Aorta (tissue), 5 donors: ENCODE measurements around the gene RRP9. TPM values are rescaled to one million over a fixed set of nuclear protein-coding genes. Genes with fewer than 3 reads are reported as not detected.

ENCODE experiments used
- ATAC-seq: fragments of 200-7000 bp; cut with Tn5 transposase; one replicate; pipeline ENCODE4 v1.9.1; 2022; ENCODE audit warnings: moderate library complexity; ENCODE audit not compliant: low FRiP score
- DNase-seq, 2 donors: peaks; one replicate each; pipeline ENCODE4 v3.0.0-alpha.2; 2020
- H3K27ac ChIP-seq, 2 donors: one replicate each; pipeline ENCODE4 v1.5.1; 2013; ENCODE audit warnings: low read length in 2 of 2, mild to moderate bottlenecking in 2 of 2, moderate library complexity in 2 of 2, control low read depth in 1 of 2, inconsistent platforms in 1 of 2, low read depth in 1 of 2
- H3K27me3 ChIP-seq, 2 donors: one replicate each; pipeline ENCODE4 v1.6.1; 2013; ENCODE audit warnings: control low read depth in 1 of 2, low read length in 1 of 2, mild to moderate bottlenecking in 1 of 2, moderate library complexity in 1 of 2; ENCODE audit not compliant: insufficient read depth in 2 of 2, control insufficient read depth in 1 of 2
- H3K36me3 ChIP-seq, 2 donors: one replicate each; pipeline ENCODE4 v1.6.1; 2013; ENCODE audit warnings: control low read depth in 1 of 2, low read length in 1 of 2, mild to moderate bottlenecking in 1 of 2; ENCODE audit not compliant: insufficient read depth in 2 of 2, control insufficient read depth in 1 of 2
- H3K4me1 ChIP-seq, 2 donors: one replicate each; pipeline ENCODE4 v1.6.1; 2013; ENCODE audit warnings: low read length in 2 of 2, control low read depth in 1 of 2, mild to moderate bottlenecking in 1 of 2, moderate library complexity in 1 of 2; ENCODE audit not compliant: insufficient read depth in 2 of 2, control insufficient read depth in 1 of 2
- H3K4me3 ChIP-seq, 2 donors: one replicate each; pipeline ENCODE4 v1.5.1; 2013; ENCODE audit warnings: low read length in 2 of 2, control low read depth in 1 of 2, mild to moderate bottlenecking in 1 of 2
- H3K9me3 ChIP-seq: one replicate; pipeline ENCODE4 v1.6.1; 2013; ENCODE audit warnings: mild to moderate bottlenecking, low read length; ENCODE audit not compliant: control insufficient read depth
- WGBS, 2 donors: extraction: QIAGEN DNeasy Blood & Tissue Kit; methylation state at CpG; one replicate each; pipeline ENCODE4 v1.1.7; 2013; 5-methylcytosine and 5-hydroxymethylcytosine counted together
- intact Hi-C, 2 donors: fragments of 100-400 bp; cut with DNase I; formaldehyde crosslinking; loops; one replicate each; pipeline versions ENCODE4 v1.14.2 to v1.15.0; 2022
- polyA plus RNA-seq, 2 donors: library from polyadenylated mRNA; stranded (reverse); fragments of 200-250 nt; gene quantifications; one replicate each; pipeline ENCODE4 v1.2.3, GENCODE V29; 2013
- total RNA-seq, 2 donors: library from RNA; stranded (reverse); fragmentation: NEBNext Ultra II Directional; extraction: Animal tissue kit (Norgen Biotek cat#: 25700); gene quantifications; one replicate each; pipeline ENCODE4 v1.2.1, GENCODE V29; 2021
- donor health status: healthy with polysubstance abuse.
- donor health status: Bipolar disorder and iron deficiency.
- donor health status: DM: no; HTN: no; CAD: no.
- donor health status: DM: no; HTN: no; CAD: no.
- donor health status: DM: yes; HTN: yes; CAD: no.

The RRP9 gene
- total and polyA plus RNA-seq, 4 donors, result 5.0 to 11.4 (median 10.2) TPM

- H3K4me3 ChIP-seq, result no peak overlapping the region
- no peaks in the 10 kb centered on the region for H3K36me3 ChIP-seq
- intact Hi-C loops, result no loop called here
- no peak for ATAC-seq
- DNase-seq, result peak; percentile 48 to 69
- no peaks in the 10 kb centered on the region for H3K27me3 ChIP-seq
- no peaks in the 10 kb centered on the region for H3K4me1 ChIP-seq
- 83 to 89% methylated on average over 15 to 18 of the region's 18 CpGs for WGBS, 2 donors
- H3K9me3 ChIP-seq, result no peaks in the 10 kb centered on the region
- H3K27ac ChIP-seq, result no peak overlapping the region
Measured at GRCh38 chr3:51945031-51945840, 3.5 kb upstream of the RRP9 start.

GRCh38 chr3:51944451-51945021, 2.8 kb upstream of the RRP9 start:
- Histone ChIP-seq H3K36me3 (no peaks in the 10 kb centered on the region), H3K9me3 (no peaks in the 10 kb centered on the region), H3K4me3 (no peak overlapping the region), H3K27me3 (no peaks in the 10 kb centered on the region), H3K4me1 (no peaks in the 10 kb centered on the region), H3K27ac (no peak overlapping the region)
- WGBS, 2 donors, result 85 to 91% methylated on average over 11 of the region's 11 CpGs
- intact Hi-C loops, result no loop called here
- ATAC-seq (no peak), DNase-seq (peak; percentile 41 to 75)

GRCh38 chr3:51943451-51944391, 2.0 kb upstream of the RRP9 start:
- Histone ChIP-seq H3K4me1 (no peaks in the 10 kb centered on the region), H3K27ac (no peak overlapping the region), H3K27me3 (no peaks in the 10 kb centered on the region), H3K36me3 (no peaks in the 10 kb centered on the region), H3K4me3 (no peak overlapping the region), H3K9me3 (no peaks in the 10 kb centered on the region)
- 96 to 97% methylated on average over 21 of the region's 21 CpGs for WGBS, 2 donors
- ATAC-seq (no peak), DNase-seq (peak; percentile 57 to 73)
- intact Hi-C loops, result no loop called here

- no peaks in the 10 kb centered on the region for H3K36me3 ChIP-seq
- DNase-seq (peak; percentile 79 to 88), ATAC-seq (peak; percentile 28)
- no peaks in the 10 kb centered on the region for H3K4me1 ChIP-seq
- no peaks in the 10 kb centered on the region for H3K9me3 ChIP-seq
- 42 to 43% methylated on average over 17 of the region's 17 CpGs for WGBS, 2 donors
- peak overlapping the region; percentile 19 to 38 for H3K4me3 ChIP-seq
- no peaks in the 10 kb centered on the region for H3K27me3 ChIP-seq
- intact Hi-C loops, result loop anchor here in 1 of 2 donors (1.0 kb wide), 1 partner anchor 31 kb away; the partner anchor contains the start of gene ABHD14B
- peak overlapping the region; percentile 83 to 94 for H3K27ac ChIP-seq
Measured at GRCh38 chr3:51942603-51943450, 1.1 kb upstream of the RRP9 start.

GRCh38 chr3:51941463-51941797, 274 bp downstream of the RRP9 start:
- ATAC-seq (no peak), DNase-seq (no peak)
- Histone ChIP-seq H3K36me3 (peaks cover 0 to 2% of the 10 kb centered on the region in 2 donors), H3K9me3 (no peaks in the 10 kb centered on the region), H3K27me3 (no peaks in the 10 kb centered on the region), H3K4me3 (peak overlapping the region; percentile 64 to 72), H3K4me1 (no peaks in the 10 kb centered on the region), H3K27ac (no peak overlapping the region)
- intact Hi-C loops, result no loop called here
- WGBS, 2 donors, result 0% methylated on average over 19 to 20 of the region's 20 CpGs

- H3K9me3 ChIP-seq, result no peaks in the 10 kb centered on the region
- 30 to 34% methylated on average over 13 of the region's 13 CpGs for WGBS, 2 donors
- H3K27ac ChIP-seq, result no peak overlapping the region
- H3K4me1 ChIP-seq, result no peaks in the 10 kb centered on the region
- no peaks in the 10 kb centered on the region for H3K27me3 ChIP-seq
- H3K4me3 ChIP-seq, result peak overlapping the region; percentile 64 to 72
- ATAC-seq, result no peak
- intact Hi-C loops, result no loop called here
- H3K36me3 ChIP-seq, result peaks cover 0 to 2% of the 10 kb centered on the region in 2 donors
- peak in 1 of 2 donors; percentile 49 for DNase-seq
Measured at GRCh38 chr3:51940648-51941462, 849 bp downstream of the RRP9 start.

GRCh38 chr3:51938780-51939425, 2.8 kb downstream of the RRP9 start:
- peak in 1 of 2 donors; percentile 46 for DNase-seq
- WGBS, 2 donors, result 91 to 92% methylated on average over 9 of the region's 9 CpGs
- intact Hi-C loops, result no loop called here

More at GRCh38 chr3:51938780-51939425, 2.8 kb downstream of the RRP9 start:
- Histone ChIP-seq H3K4me3 (no peak overlapping the region), H3K27ac (no peak overlapping the region), H3K36me3 (peaks cover 0 to 8% of the 10 kb centered on the region in 2 donors), H3K27me3 (no peaks in the 10 kb centered on the region), H3K9me3 (no peaks in the 10 kb centered on the region), H3K4me1 (no peaks in the 10 kb centered on the region)
- ATAC-seq, result no peak
